Forelimb muscle (tissue), 1 donor: ENCODE measurements around the gene USP22. TPM values are rescaled to one million over a fixed set of nuclear protein-coding genes. Genes with fewer than 3 reads are reported as not detected.

ENCODE experiments used
- DNase-seq: peaks from one replicate; pipeline ENCODE4 v3.0.0-alpha.2; 2013; ENCODE audit warnings: low read depth
- polyA plus RNA-seq: library from polyadenylated mRNA; unstranded; fragments of 120-200 nt; gene quantifications from one replicate; pipeline ENCODE4 v1.2.1, GENCODE V29; 2013; ENCODE audit not compliant: insufficient read length

The USP22 gene
- polyA plus RNA-seq, 1 donor: 149 TPM

- DNase-seq: no peak
Measured at GRCh38 chr17:21020622-21021021, 22.2 kb downstream of the USP22 start.

GRCh38 chr17:21019976-21020586 lies 22.7 kb downstream of the USP22 start:
- DNase-seq: no peak

- DNase-seq: no peak
Measured at GRCh38 chr17:21018894-21019293, 23.9 kb downstream of the USP22 start.

- no peak for DNase-seq
Measured at GRCh38 chr17:21017861-21018260, 24.9 kb downstream of the USP22 start.

- no peak for DNase-seq
Measured at GRCh38 chr17:21017256-21017655, 25.6 kb downstream of the USP22 start.

DNA sequence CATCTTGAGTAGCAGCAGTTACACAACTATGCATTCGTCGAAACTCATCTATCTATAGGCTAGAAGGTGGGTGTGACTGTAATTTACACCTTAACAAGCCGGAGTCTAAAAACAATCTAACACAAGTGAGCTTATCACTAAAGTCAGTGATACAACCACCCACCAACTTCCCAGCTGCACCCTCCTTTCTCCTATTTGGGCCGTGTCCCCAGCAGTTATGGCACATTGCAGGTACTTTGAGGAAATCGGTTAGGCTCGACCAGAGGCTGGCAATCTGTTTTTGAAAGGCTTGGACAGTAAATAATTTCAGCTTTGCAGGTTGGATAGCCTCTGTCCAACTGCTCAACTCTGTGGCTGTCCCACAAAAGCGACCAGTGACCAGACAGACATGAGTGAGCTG lies 26.0 kb downstream of the USP22 start:
- DNase-seq: no peak

DNA sequence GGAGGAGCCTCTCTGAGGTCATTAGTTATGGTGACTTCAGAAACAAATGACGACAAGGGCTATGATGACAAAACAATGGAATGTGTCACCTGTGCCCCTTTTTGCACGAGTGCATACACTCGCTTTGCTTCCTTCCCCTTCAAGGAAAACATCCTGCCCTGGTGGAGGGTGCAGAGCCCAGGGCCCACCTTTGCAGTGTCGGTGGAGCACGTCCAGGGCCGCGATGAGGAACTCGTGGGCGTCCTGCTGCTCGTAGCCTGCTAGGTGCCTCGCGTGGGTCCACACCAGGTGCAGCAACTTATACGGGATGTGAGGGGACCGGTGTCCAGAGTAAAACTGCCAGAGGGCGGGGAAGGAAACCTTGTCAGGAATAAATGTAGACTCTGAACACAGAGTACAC lies 27.2 kb downstream of the USP22 start:
- no peak for DNase-seq

DNA sequence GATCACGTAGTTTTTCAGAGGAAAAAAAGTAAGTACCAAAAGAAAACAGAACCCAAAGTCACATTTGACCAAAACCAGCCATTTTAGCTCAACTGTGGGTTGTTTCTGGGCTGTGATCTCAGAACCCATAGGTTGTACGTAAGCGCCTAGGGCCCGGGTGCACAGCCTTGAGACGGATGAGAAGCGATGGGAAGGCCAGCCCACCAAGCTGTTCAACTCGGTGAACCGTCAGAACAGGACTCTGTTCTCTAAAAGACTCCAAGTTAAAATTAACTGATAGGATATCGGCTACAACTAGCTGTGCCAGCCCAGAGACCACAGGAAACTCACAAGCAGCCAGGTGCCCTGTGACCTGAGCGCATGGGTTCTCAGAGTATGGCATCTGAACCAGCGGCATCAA lies 28.3 kb downstream of the USP22 start:
- DNase-seq: no peak

- no peak for DNase-seq
Measured at GRCh38 chr17:21013983-21014382, 28.8 kb downstream of the USP22 start.

- DNase-seq: no peak
Measured at GRCh38 chr17:21012736-21013135, 30.1 kb downstream of the USP22 start.

DNA sequence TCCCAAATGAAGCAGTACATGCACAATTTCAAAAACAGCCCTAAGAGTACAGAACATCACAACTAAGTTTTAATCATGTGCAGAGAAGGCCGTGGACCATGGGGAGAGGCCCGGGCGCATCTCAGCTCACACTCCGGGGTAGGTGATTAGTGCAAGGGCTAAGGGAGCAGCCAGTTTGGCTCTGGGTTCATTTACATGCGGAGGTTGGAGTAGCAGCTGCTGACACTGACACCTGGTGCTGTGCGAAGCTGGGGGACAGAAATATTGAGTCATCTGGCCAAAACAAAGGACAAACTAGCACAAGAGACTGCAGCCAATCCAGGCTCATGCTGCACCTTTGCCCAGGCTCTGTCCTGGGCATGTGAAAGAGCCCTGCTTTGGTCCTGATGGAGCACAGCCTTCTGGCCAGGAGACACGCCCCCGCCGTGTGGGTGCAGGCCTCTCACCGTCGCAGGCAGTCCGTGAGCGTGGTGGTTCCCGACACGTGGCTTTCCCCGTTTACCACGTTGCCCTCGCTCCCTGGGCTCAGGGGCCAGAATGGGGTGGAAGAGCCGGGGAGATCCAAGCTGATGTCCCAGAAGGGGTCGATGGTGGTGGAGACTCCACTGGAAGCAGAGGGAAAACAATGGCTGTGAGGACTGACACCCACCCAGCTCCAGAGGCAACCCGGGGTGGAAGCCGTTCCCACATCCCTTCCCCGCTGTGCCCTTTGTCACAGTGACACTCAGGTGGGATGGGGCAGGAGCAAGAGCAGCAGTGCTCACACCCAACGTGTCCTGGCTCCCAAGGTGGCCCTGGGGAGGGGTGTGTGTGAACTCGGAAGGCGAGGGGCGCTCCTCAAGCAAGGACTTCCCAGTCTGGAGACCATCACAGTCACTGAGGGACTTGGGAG lies 31.9 kb downstream of the USP22 start:
- no peak for DNase-seq

GRCh38 chr17:21008992-21009671 lies 33.7 kb downstream of the USP22 start:
- no peak for DNase-seq

DNA sequence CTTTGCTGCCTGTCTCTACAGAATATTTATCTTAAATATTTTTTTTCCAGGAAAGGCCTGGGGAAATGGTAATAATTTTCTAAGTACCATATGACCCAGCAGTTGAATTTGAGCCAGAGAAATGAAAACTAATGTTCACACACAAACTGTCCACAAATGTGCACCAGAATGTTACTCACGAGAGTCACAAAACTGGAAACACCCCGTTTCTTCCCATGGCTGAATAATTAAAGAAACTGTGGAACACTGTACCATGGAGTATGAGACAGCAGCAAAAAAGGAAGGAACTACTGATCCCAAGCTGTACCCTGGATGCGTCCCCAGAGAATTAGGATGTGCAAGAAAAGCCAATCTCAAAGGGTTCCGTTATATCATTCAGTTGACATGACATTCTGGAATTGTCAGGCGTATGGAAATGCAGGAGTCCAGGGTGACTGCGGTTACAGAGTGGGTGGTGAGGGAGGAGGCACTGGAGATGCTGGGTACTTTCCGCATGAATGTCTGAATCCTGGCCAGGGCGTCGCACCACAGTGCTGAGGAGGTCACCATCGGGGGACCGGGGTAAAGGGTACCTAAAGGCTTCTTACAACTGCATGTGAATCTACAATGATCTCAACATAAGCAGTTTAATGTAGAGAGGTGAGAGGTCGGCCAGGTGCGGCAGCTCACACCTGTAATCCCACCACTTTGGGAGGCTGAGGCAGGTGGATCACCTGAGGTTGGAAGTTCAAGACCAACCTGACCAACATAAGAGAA lies 34.5 kb downstream of the USP22 start:
- DNase-seq: no peak

GRCh38 chr17:21007646-21008045 lies 35.2 kb downstream of the USP22 start:
- no peak for DNase-seq

DNA sequence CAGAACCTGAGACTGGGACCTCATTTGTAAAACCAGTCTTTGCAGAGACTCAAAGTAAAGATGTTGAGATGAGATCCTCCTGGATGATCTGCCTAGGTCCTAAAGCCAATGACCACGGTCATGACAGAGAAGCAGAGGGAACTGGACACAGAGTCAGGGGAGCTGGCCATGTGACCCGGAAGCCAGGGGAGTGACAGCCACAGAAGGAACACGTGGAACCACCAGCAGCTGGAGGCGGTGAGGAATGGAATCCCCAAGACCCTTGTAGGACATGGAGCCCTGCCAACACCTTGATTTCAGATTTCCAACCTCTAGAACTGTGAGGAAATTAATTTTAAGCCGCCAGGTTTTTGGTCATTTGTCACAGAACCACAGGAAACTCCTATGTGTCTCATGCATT lies 37.0 kb downstream of the USP22 start:
- no peak for DNase-seq

GRCh38 chr17:21005367-21005766 lies 37.4 kb downstream of the USP22 start:
- DNase-seq: no peak

DNA sequence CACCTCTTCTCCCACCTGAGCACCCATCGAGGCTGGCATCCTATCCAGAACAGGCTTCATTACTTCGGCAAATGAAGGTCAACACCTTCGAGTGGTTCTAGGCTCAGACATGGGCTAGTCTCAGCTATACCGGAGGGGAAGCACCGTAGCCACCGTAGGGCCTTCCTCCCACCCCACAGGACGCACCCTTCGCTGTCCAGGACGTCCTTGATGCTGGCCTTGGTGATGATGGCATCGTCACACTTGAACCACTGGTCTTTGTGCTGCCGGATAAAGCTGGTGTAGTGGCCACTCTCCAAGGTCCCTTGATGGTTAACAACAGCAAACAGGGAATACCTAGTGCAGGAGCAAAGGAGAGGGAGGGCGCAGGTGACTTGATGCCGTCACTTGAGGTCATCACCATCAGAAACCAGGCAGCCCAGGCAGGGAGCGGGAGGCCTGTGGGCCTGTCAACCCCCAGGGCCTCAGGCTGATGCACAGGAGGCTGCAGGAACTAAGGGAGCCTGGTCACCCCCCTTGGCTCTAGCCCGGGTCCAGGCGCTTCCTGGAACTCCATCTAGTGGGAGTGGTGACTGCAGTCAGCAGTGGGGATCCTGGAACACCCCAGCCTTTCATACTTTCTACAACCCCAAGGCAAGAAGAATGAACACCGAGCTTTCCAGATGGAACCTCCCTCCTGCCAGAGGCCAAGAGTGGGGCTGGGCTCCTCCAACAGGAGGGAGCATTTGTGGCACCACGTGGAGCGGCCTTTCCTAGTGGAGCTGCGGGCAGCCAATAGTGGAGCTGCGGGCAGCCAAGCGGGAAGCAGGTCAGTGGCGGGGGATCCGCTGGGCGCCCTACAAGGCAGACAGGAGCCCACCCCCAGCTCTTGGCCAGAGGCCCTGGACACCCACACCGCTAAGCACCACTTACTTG lies 38.5 kb downstream of the USP22 start:
- DNase-seq: no peak

GRCh38 chr17:21003007-21003621 lies 39.7 kb downstream of the USP22 start:
- DNase-seq: no peak

- DNase-seq: no peak
Measured at GRCh38 chr17:21002309-21003006, 40.4 kb downstream of the USP22 start.

DNA sequence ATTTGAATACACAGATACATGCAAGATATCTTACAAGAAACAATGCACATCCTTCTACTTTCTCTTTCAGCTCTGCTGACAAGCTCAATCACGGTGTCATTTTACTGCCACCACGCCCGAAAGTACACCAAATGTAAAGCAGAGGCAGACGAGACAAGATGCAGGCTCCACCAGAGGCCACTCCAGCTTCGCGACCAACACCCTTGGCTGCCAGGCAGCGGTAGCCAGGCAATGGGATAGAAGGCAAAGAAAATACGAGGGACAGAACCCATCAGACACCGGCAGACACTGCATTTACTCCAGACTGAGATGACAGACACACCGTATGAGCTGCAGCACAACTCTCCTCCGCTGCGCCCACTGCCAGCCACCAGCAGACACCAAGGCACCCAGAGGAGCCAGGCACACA lies 41.0 kb downstream of the USP22 start:
- no peak for DNase-seq
